Ovary (tissue), 3 donors: ENCODE data around the gene SLC25A27.

ENCODE experiments used
- EP300 ChIP-seq: sonication (generic); formaldehyde crosslinking; IDR thresholded peaks from one replicate; pipeline ENCODE4 v1.6.1; 2017; ENCODE audit warnings: antibody characterized with exemption
- POLR2A ChIP-seq: fragments of 450-650 bp; IDR thresholded peaks from one replicate; pipeline ENCODE4 v1.6.1; 2017; ENCODE audit warnings: antibody characterized with exemption, mild to moderate bottlenecking, moderate library complexity
- TF ChIP-seq, protein P1 (sequence below), 3 donors: fragments of 450-650 bp in 2 of 3; fragments of 200-600 bp in 1 of 3; IDR thresholded peaks; one replicate each; pipeline versions ENCODE4 v1.5.1 to v1.8.0; 2016 to 2022; ENCODE audit warnings: antibody characterized with exemption in 3 of 3, mild to moderate bottlenecking in 1 of 3
- donor health status: DM: no; HTN: no; CAD: no.

DNA sequence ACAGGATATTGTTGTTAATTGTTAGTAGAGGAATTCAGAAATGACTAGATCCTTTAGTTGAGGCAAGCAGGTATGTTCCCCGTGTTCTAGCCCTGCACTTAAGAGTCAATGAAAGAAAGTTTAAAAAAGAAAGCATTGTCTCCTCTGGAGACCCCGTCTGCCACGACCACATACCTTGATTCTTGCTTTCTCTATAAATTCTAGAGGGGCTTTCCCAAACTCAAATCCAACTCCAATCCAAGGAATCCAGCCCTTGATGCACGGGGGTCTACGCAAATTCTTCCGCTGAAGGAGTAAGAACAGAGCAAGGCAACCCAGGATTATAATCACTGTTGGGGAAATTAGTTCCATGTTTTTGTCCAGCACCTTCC, 558 bp upstream of the SLC25A27 start:
- TF ChIP-seq, protein P1, sequence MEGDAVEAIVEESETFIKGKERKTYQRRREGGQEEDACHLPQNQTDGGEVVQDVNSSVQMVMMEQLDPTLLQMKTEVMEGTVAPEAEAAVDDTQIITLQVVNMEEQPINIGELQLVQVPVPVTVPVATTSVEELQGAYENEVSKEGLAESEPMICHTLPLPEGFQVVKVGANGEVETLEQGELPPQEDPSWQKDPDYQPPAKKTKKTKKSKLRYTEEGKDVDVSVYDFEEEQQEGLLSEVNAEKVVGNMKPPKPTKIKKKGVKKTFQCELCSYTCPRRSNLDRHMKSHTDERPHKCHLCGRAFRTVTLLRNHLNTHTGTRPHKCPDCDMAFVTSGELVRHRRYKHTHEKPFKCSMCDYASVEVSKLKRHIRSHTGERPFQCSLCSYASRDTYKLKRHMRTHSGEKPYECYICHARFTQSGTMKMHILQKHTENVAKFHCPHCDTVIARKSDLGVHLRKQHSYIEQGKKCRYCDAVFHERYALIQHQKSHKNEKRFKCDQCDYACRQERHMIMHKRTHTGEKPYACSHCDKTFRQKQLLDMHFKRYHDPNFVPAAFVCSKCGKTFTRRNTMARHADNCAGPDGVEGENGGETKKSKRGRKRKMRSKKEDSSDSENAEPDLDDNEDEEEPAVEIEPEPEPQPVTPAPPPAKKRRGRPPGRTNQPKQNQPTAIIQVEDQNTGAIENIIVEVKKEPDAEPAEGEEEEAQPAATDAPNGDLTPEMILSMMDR (IDR thresholded peaks at IDR 0.05): no peak
- TF ChIP-seq POLR2A (no peak), EP300 (no peak)
